ENCODE results near the gene CEP112. TPM values are rescaled to one million over a fixed set of nuclear protein-coding genes. Genes with fewer than 3 reads are reported as not detected.

CEP112 gene
- total RNA-seq, 1 donor from 2014 or later: 14.5 TPM

DNA sequence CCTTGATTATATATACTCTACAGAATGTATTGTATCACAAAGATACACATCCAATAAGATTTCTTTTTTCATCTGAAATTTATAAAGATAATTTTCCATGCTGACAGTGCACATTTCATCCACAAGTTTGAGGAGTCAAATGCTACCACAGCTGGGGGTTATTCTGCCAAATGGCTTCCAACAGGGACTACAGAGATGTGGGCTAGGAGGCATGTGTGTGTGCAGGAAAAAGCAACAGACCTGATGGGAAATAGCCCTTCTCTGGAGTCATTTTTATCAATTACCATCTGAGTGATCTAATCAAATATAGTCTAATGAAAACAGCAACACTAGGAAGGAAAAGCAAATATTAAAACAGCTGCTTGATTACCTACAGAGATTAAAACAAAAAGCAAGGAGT, 290.5 kb downstream of the CEP112 start:
- H3K4me1 ChIP-seq: no peaks in the 10 kb centered on the region
- no peaks in the 10 kb centered on the region for H3K36me3 ChIP-seq
- H3K9me3 ChIP-seq (replicated peaks): no peaks in the 10 kb centered on the region
- TF ChIP-seq, protein P1, sequence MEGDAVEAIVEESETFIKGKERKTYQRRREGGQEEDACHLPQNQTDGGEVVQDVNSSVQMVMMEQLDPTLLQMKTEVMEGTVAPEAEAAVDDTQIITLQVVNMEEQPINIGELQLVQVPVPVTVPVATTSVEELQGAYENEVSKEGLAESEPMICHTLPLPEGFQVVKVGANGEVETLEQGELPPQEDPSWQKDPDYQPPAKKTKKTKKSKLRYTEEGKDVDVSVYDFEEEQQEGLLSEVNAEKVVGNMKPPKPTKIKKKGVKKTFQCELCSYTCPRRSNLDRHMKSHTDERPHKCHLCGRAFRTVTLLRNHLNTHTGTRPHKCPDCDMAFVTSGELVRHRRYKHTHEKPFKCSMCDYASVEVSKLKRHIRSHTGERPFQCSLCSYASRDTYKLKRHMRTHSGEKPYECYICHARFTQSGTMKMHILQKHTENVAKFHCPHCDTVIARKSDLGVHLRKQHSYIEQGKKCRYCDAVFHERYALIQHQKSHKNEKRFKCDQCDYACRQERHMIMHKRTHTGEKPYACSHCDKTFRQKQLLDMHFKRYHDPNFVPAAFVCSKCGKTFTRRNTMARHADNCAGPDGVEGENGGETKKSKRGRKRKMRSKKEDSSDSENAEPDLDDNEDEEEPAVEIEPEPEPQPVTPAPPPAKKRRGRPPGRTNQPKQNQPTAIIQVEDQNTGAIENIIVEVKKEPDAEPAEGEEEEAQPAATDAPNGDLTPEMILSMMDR (IDR thresholded peaks at IDR 0.05; ENCODE audit: borderline replicate concordance): no peak
- intact Hi-C loops (cut with micrococcal nuclease): no loop called here
- no peak overlapping the region for H3K27ac ChIP-seq (replicated peaks)
- no peaks in the 10 kb centered on the region for H3K27me3 ChIP-seq (ENCODE audit: low read depth)
- DNase-seq: no peak
- H3K4me3 ChIP-seq: no peak overlapping the region

DNA sequence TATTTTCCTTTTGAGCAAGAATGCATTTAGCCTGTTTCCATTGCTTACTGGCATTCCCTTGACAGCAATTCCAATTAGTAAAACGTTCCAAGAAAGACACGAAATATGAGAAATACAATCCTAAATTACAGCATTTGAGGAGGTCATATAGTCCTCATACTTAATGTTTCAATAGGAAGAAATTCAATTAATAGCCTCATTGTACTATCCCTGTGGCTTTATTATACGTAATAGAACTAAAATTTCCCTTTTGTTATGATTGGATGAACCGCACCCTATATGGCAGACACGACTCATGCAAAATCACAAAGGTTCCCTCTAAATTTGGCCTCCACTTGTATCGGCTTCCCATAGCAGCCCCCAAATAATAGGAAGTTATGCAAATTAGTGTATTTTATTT, 291.7 kb downstream of the CEP112 start:
- intact Hi-C loops (cut with micrococcal nuclease): no loop called here
- Histone ChIP-seq H3K9me3 (replicated peaks) (no peaks in the 10 kb centered on the region), H3K4me3 (no peak overlapping the region), H3K27ac (replicated peaks) (no peak overlapping the region), H3K36me3 (no peaks in the 10 kb centered on the region), H3K4me1 (no peaks in the 10 kb centered on the region), H3K27me3 (ENCODE audit: low read depth) (no peaks in the 10 kb centered on the region)
- TF ChIP-seq, protein P1 (IDR thresholded peaks at IDR 0.05; ENCODE audit: borderline replicate concordance): no peak
- no peak for DNase-seq

DNA sequence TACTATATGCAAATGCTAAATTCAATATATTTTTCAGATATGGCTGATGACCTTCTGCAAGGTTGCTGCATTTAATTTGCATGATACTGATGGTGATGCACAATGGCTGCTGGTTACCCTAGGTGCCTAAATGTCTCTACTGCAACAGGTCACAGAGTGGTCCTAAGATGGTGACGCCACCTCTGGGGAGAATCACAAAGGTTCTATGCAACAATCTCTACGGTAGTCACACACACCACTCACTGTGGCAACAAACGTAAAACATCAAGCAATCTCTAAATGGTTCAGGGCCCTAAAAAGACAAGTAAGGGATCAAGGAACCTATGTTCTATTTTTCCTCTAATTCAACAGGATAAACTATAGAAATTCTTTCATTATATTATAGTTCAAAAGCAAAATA, 293.3 kb downstream of the CEP112 start:
- Histone ChIP-seq H3K4me3 (no peak overlapping the region), H3K27ac (replicated peaks) (no peak overlapping the region), H3K27me3 (ENCODE audit: low read depth) (no peaks in the 10 kb centered on the region), H3K36me3 (no peaks in the 10 kb centered on the region), H3K9me3 (replicated peaks) (no peaks in the 10 kb centered on the region), H3K4me1 (no peaks in the 10 kb centered on the region)
- TF ChIP-seq, protein P1 (IDR thresholded peaks at IDR 0.05; ENCODE audit: borderline replicate concordance): no peak
- intact Hi-C loops (cut with micrococcal nuclease): no loop called here
- DNase-seq: no peak

DNA sequence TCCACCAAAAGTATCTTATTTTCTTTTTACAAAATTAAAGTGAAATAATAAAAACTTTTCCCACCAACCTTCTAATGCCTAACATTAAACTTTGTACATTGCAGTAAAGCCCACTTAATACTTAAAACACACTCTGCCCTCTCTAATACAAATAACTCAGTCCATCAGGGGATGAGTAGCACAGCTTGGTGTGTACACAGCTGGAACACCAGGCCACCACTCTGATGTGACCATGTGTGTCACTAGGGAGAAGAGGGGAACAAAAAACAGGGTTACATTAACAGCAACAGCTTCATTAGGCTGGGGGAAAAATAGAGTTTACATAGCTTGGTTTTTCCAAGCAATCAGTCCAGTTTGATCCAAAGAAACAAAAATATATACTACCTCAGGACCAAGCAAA, 295.0 kb downstream of the CEP112 start:
- no peak for DNase-seq
- Histone ChIP-seq H3K4me1 (no peaks in the 10 kb centered on the region), H3K36me3 (no peaks in the 10 kb centered on the region), H3K4me3 (no peak overlapping the region), H3K27me3 (ENCODE audit: low read depth) (no peaks in the 10 kb centered on the region), H3K27ac (replicated peaks) (no peak overlapping the region), H3K9me3 (replicated peaks) (no peaks in the 10 kb centered on the region)
- intact Hi-C loops (cut with micrococcal nuclease): no loop called here
- TF ChIP-seq, protein P1 (IDR thresholded peaks at IDR 0.05; ENCODE audit: borderline replicate concordance): no peak

DNA sequence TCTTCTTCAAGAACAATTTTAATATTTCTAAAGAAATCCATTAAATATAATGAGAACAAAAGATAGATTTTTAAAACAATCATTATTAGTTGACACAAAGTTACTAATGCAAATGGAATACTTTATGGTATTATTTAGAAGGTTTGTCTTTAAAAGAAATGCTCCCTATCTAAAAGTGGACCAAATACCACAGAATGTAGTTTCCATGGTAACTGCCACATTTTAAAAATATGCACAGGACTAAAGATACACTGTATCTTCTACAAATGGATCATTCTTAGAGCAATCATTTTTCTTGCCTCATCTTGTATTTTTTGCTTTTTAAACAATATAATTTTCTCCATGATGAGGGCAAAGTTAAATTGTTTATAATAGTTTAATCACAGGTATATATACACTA, 296.0 kb downstream of the CEP112 start:
- Histone ChIP-seq H3K27ac (replicated peaks) (no peak overlapping the region), H3K27me3 (ENCODE audit: low read depth) (no peaks in the 10 kb centered on the region), H3K36me3 (no peaks in the 10 kb centered on the region), H3K4me3 (no peak overlapping the region), H3K9me3 (replicated peaks) (no peaks in the 10 kb centered on the region), H3K4me1 (no peaks in the 10 kb centered on the region)
- intact Hi-C loops (cut with micrococcal nuclease): no loop called here
- TF ChIP-seq, protein P1 (IDR thresholded peaks at IDR 0.05; ENCODE audit: borderline replicate concordance): no peak
- DNase-seq: no peak
